Left colon (tissue), 2 donors: ENCODE measurements around the gene PDE4B. TPM values are rescaled to one million over a fixed set of nuclear protein-coding genes. Genes with fewer than 3 reads are reported as not detected.

Source experiments
- ATAC-seq: fragments of 200-7000 bp; cut with Tn5 transposase; one replicate; pipeline ENCODE4 v1.9.1; 2020; ENCODE audit warnings: mild to moderate bottlenecking, moderate library complexity
- DNase-seq, 2 donors: peaks; one replicate each; pipeline ENCODE4 v3.0.0-alpha.2; 2020
- intact Hi-C, 2 donors: fragments of 100-400 bp; cut with DNase I in 1 of 2; cut with micrococcal nuclease in 1 of 2; formaldehyde crosslinking; loops; one replicate each; pipeline versions ENCODE4 v1.11.2 to v1.14.0; 2022; cut with DNase I, micrococcal nuclease
- total RNA-seq, 2 donors: library from RNA; stranded (reverse); fragmentation: NEBNext Ultra II Directional; extraction: Animal tissue kit (Norgen Biotek cat#: 25700); gene quantifications; one replicate each; pipeline ENCODE4 v1.2.1, GENCODE V29; 2021
- donor health status: DM: no; HTN: no; CAD: no.
- donor health status: DM: yes; HTN: yes; CAD: no.

The PDE4B gene
- total RNA-seq, 2 donors from 2014 or later: 4.2 to 4.4 TPM

GRCh38 chr1:66295803-66296202, 503.1 kb downstream of the PDE4B start:
- DNase-seq (no peak), ATAC-seq (no peak)
- intact Hi-C loops: no loop called here

- intact Hi-C loops: no loop called here
- no peak for ATAC-seq
- DNase-seq: no peak
These were observed 503.7 kb downstream of the PDE4B start for GRCh38 chr1:66296370-66296769.

- ATAC-seq (no peak), DNase-seq (no peak)
- intact Hi-C loops: no loop called here
These were observed 504.3 kb downstream of the PDE4B start for GRCh38 chr1:66296951-66297350.

- DNase-seq (peak; percentile 42 to 57), ATAC-seq (no peak)
- intact Hi-C loops: no loop called here
These were observed 505.8 kb downstream of the PDE4B start for GRCh38 chr1:66298464-66298863.

- DNase-seq: no peak
- intact Hi-C loops: no loop called here
- no peak for ATAC-seq
These were observed 507.7 kb downstream of the PDE4B start for GRCh38 chr1:66300280-66300971.

- ATAC-seq: peak; percentile 64
- DNase-seq: no peak
- intact Hi-C loops: no loop called here
These were observed 508.3 kb downstream of the PDE4B start for GRCh38 chr1:66300972-66301451.

GRCh38 chr1:66302184-66302742, 509.6 kb downstream of the PDE4B start:
- no peak for ATAC-seq

GRCh38 chr1:66302815-66303214, 510.1 kb downstream of the PDE4B start:
- intact Hi-C loops: no loop called here
- DNase-seq (no peak), ATAC-seq (no peak)

More at GRCh38 chr1:66302184-66302742, 509.6 kb downstream of the PDE4B start:
- no peak for DNase-seq
- intact Hi-C loops: no loop called here

- intact Hi-C loops: no loop called here
These were observed 511.0 kb downstream of the PDE4B start for GRCh38 chr1:66303646-66304045.

GRCh38 chr1:66304128-66304527, 511.4 kb downstream of the PDE4B start:
- intact Hi-C loops: no loop called here
- no peak for DNase-seq
- no peak for ATAC-seq

More at GRCh38 chr1:66303646-66304045, 511.0 kb downstream of the PDE4B start:
- ATAC-seq (no peak), DNase-seq (no peak)

- intact Hi-C loops: no loop called here
- ATAC-seq: no peak
- no peak for DNase-seq
These were observed 513.2 kb downstream of the PDE4B start for GRCh38 chr1:66305927-66306326.

- ATAC-seq (no peak), DNase-seq (no peak)
- intact Hi-C loops: no loop called here
These were observed 516.5 kb downstream of the PDE4B start for GRCh38 chr1:66309006-66309741.

GRCh38 chr1:66311092-66311491, 518.4 kb downstream of the PDE4B start:
- intact Hi-C loops: no loop called here
- no peak for DNase-seq
- no peak for ATAC-seq

- intact Hi-C loops: no loop called here
- ATAC-seq (no peak), DNase-seq (no peak)
These were observed 518.9 kb downstream of the PDE4B start for GRCh38 chr1:66311628-66312027.

- intact Hi-C loops: no loop called here
- ATAC-seq (no peak), DNase-seq (no peak)
These were observed 519.7 kb downstream of the PDE4B start for GRCh38 chr1:66312271-66312990.

- ATAC-seq (no peak), DNase-seq (no peak)
- intact Hi-C loops: no loop called here
These were observed 520.7 kb downstream of the PDE4B start for GRCh38 chr1:66313429-66313828.

GRCh38 chr1:66315671-66316070, 523.0 kb downstream of the PDE4B start:
- peak; percentile 72 for ATAC-seq
- intact Hi-C loops: no loop called here
- no peak for DNase-seq

GRCh38 chr1:66316464-66317247, 524.0 kb downstream of the PDE4B start:
- DNase-seq (no peak), ATAC-seq (no peak)
- intact Hi-C loops: no loop called here

GRCh38 chr1:66317248-66317515, 524.5 kb downstream of the PDE4B start:
- intact Hi-C loops: no loop called here
- ATAC-seq (no peak), DNase-seq (no peak)
